Astrocyte of the spinal cord (primary cell): ENCODE data around the gene CRYZL1.
A peak's percentile ranks its signal among the peaks of the same experiment; 100 is the strongest.
"Not testable (repeated sequence)": the region's sequence is repeated elsewhere in the genome, so short reads cannot be mapped to it uniquely, and the experiment has no call there.

Experiments used
- DNase-seq: peaks from one replicate; pipeline ENCODE4 v3.0.0; 2011; ENCODE audit warnings: low read depth, low spot score
- H3K4me3 ChIP-seq: 2 replicates; pipeline ENCODE4 v1.5.1; 2011; ENCODE audit warnings: low read depth, mild to moderate bottlenecking, low read length, moderate library complexity
- CTCF ChIP-seq: IDR thresholded peaks from 2 replicates; pipeline ENCODE4 v1.5.1; 2012; ENCODE audit warnings: low read depth, mild to moderate bottlenecking, low read length, inconsistent platforms
- in situ Hi-C: cut with HindIII; loops from 2 replicates; pipeline ENCODE4 v1.10.0; 2017; ENCODE audit warnings: low sequenced_read_pairs

CRYZL1 gene

GRCh38 chr21:33587792-33588484 lies 53.6 kb downstream of the CRYZL1 start:
- in situ Hi-C loops = no loop called here
- TF ChIP-seq CTCF = no peak
- peak overlapping the region; percentile 86 for H3K4me3 ChIP-seq
- DNase-seq = peak; percentile 29

GRCh38 chr21:33586927-33587326 lies 54.6 kb downstream of the CRYZL1 start:
- in situ Hi-C loops = no loop called here
- H3K4me3 ChIP-seq = no peak overlapping the region
- TF ChIP-seq CTCF = no peak
- no peak for DNase-seq

GRCh38 chr21:33584455-33584854 lies 57.1 kb downstream of the CRYZL1 start:
- no peak for DNase-seq
- TF ChIP-seq CTCF = no peak
- in situ Hi-C loops = no loop called here
- no peak overlapping the region for H3K4me3 ChIP-seq

GRCh38 chr21:33578959-33579542 lies 62.5 kb downstream of the CRYZL1 start:
- DNase-seq = peak; percentile 19
- in situ Hi-C loops = no loop called here
- no peak overlapping the region for H3K4me3 ChIP-seq
- TF ChIP-seq CTCF = no peak

GRCh38 chr21:33578214-33578613 lies 63.3 kb downstream of the CRYZL1 start:
- TF ChIP-seq CTCF = no peak
- in situ Hi-C loops = no loop called here
- no peak overlapping the region for H3K4me3 ChIP-seq
- DNase-seq = peak; percentile 32

- H3K4me3 ChIP-seq, in situ Hi-C loops, DNase-seq: not testable (repeated sequence)
Observed at GRCh38 chr21:33576741-33577141, 64.8 kb downstream of the CRYZL1 start.

- no peak overlapping the region for H3K4me3 ChIP-seq
- in situ Hi-C loops = no loop called here
- DNase-seq = no peak
- TF ChIP-seq CTCF = no peak
Observed at GRCh38 chr21:33572350-33572749, 69.2 kb downstream of the CRYZL1 start.
